Endometrial microvascular endothelial cells (primary cell): Measurements from ENCODE around the gene FOXD4L3. TPM values are rescaled to one million over a fixed set of nuclear protein-coding genes. Genes with fewer than 3 reads are reported as not detected.
"Not testable (repeated sequence)": the region's sequence is repeated elsewhere in the genome, so short reads cannot be mapped to it uniquely, and the experiment has no call there.

Experiments used
- in situ Hi-C: cut with HindIII; loops from 2 replicates; pipeline ENCODE4 v1.10.0; 2017; ENCODE audit warnings: low sequenced_read_pairs, low pct_unique_long_range_greater_than_20kb; ENCODE audit errors: inconsistent ontology term
- total RNA-seq: library from RNA; depleted of rRNA; stranded (reverse); fragments of >200 nt; gene quantifications from one replicate; pipeline ENCODE4 v1.2.3, GENCODE V29; 2015; ENCODE audit errors: inconsistent ontology term

Gene FOXD4L3
- total RNA-seq, 1 donor from 2014 or later, result not detected

GRCh38 chr9:68342265-68343025, 39.8 kb downstream of the FOXD4L3 start:
- in situ Hi-C loops, result not testable (repeated sequence)

DNA sequence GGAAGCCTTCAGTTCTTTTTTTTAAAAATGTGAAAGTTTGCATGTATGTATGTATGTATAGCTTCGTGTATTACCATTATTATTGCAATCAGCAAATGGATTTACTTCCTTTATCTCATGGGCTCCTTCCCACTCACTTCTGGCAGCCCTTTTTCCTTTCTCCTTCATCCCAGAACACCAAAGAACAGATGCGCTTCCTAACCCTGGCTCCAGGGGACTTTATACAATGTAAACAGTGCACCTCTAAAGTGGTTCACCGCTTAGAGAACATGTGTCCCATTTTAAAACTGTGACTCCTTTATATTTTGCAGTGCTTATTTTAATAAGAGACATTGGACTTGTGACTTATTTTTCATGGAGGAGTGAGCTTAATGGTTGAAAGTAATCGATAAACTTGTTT, 40.6 kb downstream of the FOXD4L3 start:
- in situ Hi-C loops, result not testable (repeated sequence)

- in situ Hi-C loops, result not testable (repeated sequence)
Measured at GRCh38 chr9:68343992-68344391, 41.3 kb downstream of the FOXD4L3 start.

- in situ Hi-C loops, result not testable (repeated sequence)
Measured at GRCh38 chr9:68351689-68352088, 49.0 kb downstream of the FOXD4L3 start.

Other genes starting within 250 kb of the FOXD4L3 start
- 20.1 TPM for gene ZNG1C, start 60.9 kb upstream of the FOXD4L3 start, total RNA-seq
- gene PGM5, start 53.7 kb downstream of the FOXD4L3 start, total RNA-seq, result not detected
- not detected for gene TMEM252, start 238.0 kb downstream of the FOXD4L3 start, total RNA-seq